Brain pericyte (primary cell): Measurements from ENCODE around the gene TMEM258.
A peak's percentile ranks its signal among the peaks of the same experiment; 100 is the strongest.

Experiments
- DNase-seq: peaks from one replicate; pipeline ENCODE4 v3.0.0-alpha.2; 2012; ENCODE audit warnings: low read depth, low spot score

The TMEM258 gene

DNA sequence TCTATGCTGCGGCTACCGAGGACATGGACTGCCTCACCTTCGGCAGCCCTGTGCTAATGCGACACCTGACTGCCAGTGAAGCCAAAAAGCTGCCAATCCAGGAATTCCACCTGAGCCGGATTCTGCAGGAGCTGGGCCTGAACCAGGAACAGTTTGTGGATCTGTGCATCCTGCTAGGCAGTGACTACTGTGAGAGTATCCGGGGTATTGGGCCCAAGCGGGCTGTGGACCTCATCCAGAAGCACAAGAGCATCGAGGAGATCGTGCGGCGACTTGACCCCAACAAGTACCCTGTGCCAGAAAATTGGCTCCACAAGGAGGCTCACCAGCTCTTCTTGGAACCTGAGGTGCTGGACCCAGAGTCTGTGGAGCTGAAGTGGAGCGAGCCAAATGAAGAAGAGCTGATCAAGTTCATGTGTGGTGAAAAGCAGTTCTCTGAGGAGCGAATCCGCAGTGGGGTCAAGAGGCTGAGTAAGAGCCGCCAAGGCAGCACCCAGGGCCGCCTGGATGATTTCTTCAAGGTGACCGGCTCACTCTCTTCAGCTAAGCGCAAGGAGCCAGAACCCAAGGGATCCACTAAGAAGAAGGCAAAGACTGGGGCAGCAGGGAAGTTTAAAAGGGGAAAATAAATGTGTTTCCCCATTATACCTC lies 3.6 kb upstream of the TMEM258 start:
- DNase-seq, result no peak

DNA sequence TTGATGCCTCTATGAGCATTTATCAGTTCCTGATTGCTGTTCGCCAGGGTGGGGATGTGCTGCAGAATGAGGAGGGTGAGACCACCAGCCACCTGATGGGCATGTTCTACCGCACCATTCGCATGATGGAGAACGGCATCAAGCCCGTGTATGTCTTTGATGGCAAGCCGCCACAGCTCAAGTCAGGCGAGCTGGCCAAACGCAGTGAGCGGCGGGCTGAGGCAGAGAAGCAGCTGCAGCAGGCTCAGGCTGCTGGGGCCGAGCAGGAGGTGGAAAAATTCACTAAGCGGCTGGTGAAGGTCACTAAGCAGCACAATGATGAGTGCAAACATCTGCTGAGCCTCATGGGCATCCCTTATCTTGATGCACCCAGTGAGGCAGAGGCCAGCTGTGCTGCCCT lies 3.1 kb upstream of the TMEM258 start:
- DNase-seq, result no peak

DNA sequence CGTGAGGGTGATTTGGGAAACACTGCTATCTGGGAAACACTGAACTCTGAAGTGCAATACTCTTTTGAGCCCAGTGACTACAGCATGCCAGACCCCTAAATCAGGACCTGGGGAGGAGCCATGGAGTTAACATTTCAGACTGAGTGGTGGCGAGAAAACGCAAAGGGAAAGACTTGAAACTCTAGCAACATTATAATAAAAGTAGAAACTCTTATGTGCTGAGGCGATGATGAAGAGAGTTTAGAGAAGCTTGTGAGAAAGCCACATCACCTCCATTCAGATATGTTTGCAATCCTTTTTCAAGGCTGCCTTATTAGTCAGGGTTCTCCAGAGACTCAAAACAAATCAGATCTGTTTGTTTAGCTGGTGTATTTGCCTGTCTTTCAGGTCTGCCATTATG lies 2.2 kb upstream of the TMEM258 start:
- DNase-seq, result no peak

DNA sequence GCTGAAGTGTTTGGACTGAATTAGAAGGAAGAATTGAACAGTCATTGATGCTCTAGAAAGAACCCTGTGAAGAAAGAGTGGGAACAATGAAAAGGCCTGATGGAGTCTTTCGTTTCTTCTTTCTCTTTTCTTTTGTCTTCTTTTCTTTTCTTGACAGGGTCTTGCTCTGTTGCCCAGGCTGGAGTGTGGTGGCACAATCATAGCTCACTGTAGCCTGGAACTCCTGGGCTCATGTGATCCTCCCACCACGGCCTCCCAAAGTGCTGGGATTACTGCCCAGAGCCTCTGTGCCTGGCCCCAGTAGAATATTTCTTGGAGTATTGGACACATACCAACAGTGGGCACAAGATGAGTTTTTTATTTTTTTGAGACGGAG lies 1.4 kb upstream of the TMEM258 start:
- no peak for DNase-seq

DNA sequence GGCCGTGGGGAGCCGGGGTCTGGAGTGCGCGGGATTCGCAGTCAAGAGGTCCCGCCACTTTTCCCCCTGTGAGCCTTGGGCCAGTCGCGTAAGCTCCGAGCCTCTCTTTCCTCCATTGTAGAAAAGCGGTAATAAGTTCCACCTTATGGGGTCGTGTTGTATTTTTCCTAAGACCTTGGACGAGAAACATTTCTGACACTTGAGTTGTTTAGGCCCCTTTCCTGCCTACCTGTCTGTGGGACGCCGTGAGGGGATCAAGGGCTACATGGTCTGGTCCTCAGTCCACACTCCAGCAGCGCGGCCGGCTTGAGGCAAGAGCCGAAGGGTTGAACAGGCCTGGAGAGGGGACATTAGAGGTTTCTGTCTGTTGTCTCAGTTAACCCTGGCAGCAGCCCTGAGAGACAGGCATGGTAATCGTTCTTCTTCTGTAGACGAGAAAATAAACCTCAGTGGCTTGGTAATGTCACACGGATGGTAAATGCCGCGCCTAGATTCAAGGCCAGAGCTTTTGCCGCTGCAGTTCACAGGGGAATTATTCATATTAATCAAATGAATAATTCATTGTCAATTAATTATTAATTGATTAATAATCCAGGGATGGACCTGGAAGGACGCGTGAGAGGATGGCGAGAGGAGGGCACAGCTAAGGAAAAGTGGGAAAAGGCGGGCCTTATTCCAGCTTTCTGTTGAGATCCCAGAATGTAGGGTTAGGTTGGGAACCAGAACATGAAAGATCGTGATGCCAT lies 857 bp upstream of the TMEM258 start:
- DNase-seq, result no peak

- peak; percentile 71 for DNase-seq
Observed at GRCh38 chr11:61791737-61792309, 576 bp downstream of the TMEM258 start.

DNA sequence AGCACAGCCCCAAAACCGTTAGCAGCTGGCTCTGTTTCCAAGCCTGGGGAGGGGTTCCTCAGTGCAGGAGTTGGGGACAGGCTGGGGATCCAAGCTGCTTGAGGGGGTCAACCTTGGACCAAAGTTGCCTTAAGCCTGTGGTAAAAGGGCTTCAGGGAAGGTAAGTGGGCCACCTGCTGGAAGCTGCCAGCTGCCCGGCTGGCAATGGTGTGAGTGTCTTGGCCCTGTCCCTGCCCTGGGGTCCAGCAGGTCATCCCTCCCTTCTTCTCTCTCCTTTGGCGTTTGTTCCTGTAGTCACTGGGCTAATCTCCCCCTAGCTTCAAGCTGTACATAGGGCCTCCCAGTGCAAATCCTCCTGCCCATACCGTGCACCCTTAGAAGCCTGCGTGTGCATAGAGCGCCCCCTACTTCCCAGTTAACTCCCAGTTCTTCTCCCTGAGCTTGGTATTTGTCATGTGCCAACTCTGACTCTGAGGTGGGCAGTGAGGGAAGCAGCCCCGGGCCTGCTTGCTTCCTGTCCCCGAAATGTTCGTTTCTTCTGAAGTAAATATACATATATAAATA lies 4.4 kb downstream of the TMEM258 start:
- no peak for DNase-seq

- no peak for DNase-seq
Observed at GRCh38 chr11:61785837-61786402, 6.5 kb downstream of the TMEM258 start.

DNA sequence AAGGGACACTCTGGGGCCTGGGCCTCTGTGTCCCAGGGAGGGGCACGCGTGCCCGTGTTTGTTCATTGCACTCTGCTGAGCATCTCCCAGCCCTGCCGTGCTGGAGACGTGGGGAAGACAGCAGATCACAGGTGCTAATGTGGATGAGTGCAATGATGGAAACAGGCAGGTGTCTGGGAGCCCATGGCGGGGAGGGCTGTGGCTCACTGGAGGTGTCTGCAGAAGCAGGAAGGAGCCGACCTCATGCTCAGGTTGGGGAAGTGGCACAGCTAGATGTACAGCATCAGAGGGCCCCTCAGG lies 7.9 kb downstream of the TMEM258 start:
- no peak for DNase-seq

DNA sequence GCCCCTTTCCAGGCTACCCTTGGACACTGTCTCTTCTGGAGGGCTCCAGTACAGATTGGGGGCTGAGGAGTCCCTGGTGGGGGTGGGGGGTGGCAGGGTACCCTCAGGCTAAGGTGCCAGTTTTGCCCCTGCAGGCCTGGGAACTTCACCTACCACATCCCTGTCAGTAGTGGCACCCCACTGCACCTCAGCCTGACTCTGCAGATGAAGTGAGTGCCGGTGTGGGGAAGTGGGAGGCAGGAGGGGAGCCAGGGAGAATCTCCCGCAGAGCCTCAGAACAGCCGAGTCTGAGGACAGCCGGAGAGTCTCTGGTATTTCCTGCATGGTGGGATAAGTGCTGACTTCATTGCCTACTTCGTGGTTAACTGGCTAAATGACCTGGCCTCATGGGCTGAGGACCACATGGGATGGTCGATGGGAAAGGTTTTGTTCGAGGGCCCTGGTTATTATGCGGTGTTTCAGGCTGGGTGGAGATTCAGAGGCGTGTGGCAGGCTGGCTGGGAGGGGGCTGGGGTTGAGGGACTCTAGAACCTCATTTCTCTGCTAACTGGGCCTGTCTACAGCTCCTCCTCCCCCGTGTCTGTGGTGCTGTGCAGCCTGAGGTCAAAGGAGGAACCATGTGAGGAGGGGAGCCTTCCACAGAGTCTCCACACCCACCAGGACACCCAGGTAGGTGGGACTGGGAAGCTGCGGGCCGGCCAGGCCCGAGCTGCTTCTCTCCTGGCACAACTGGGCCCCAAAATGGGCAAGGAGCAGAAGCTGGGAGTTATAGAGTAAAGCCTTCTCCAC lies 8.5 kb downstream of the TMEM258 start:
- no peak for DNase-seq

DNA sequence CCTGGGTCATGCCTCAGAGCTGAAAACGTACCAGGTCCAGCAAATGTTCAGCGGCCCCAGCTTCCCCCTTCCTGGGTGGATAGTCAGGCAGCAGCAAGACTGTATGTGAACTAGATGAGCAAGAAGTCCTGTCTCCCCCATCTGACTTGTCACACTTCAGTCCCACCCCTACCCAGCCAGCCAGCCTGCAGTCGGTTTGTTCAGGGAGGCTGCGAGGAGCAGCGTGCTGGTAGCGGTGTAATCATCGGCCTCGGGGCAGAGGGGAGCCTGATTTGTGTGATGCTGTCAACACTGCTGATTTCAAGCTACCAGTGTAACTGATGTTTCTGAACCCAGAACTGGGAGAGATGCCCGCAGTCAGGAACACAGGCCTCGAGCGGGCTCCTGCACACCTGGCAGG lies 9.6 kb downstream of the TMEM258 start:
- no peak for DNase-seq

DNA sequence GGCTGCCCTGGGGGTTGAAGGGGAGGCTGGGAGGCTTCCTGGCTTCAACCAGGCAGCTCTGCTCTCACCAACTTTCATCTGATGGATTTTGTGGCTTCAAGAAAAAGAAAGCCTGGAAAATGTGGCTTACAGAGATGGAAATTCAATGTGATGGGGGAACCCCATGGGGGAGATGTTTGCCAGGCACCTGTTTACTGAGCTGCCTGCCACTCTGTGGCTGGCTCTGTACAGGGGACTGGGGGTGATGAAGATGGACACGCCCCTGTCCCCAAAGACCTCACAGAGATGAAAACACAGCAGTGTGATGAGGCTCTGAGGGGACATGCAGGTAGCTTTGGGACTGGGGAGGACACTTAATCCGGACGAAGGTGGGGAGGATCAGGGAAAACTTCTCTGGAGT lies 10.1 kb downstream of the TMEM258 start:
- no peak for DNase-seq

GRCh38 chr11:61781585-61781984 lies 10.8 kb downstream of the TMEM258 start:
- no peak for DNase-seq

GRCh38 chr11:61780581-61781162 lies 11.7 kb downstream of the TMEM258 start:
- no peak for DNase-seq

DNA sequence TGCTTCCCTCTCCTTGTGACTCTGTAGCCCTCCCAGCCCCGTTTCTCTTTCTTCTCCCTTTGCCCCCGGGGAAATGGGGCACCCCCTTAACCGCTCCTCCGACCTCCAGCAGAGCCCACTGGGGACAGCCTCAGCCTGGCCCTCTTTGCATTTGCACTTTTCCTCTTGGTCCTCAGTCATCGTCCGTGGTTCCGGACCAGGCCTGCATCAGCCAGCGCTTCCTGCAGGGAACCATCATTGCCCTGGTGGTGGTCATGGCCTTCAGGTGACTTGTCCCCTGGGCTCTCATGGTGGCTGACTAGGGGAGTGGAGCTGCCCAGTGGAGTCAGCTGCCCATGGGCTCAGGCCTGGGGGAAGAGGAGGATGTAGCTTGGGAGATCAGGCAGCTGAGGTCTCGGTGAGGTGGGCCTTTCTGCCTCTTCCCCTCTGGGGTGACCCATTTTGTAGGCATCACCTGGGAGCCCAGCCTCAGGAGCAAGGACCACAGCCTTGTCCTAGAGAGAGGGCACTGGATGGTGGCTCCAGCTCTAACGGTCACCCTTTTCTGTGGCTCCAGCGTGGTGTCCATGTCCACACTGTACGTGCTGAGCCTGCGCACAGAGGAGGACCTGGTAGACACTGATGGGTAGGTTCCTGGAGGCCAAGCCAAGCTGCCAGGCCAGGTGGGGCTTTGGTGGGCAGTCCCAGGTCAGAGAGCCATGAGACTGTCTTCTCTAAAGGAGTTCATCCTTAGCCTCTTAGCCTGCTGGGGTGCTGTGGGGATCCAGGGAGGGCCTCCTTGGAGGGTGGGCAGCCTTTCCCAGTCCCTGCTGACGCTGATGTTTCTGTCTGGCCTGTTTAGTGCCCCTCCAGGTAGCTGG lies 12.5 kb downstream of the TMEM258 start:
- no peak for DNase-seq

- DNase-seq, result no peak
Observed at GRCh38 chr11:61778920-61779650, 13.3 kb downstream of the TMEM258 start.

- DNase-seq, result no peak
Observed at GRCh38 chr11:61778357-61778886, 14.0 kb downstream of the TMEM258 start.

GRCh38 chr11:61777234-61778090 lies 14.9 kb downstream of the TMEM258 start:
- DNase-seq, result no peak
